Lung (tissue), 16 donors: ENCODE data around the gene PHF8. TPM values are rescaled to one million over a fixed set of nuclear protein-coding genes. Genes with fewer than 3 reads are reported as not detected.

ENCODE experiments used
- ATAC-seq: fragments of 200-7000 bp; cut with Tn5 transposase; one replicate; pipeline ENCODE4 v1.9.1; 2020; ENCODE audit warnings: moderate number of reproducible peaks; ENCODE audit not compliant: insufficient read depth, low FRiP score
- DNase-seq, 3 donors: peaks; one replicate each; pipeline ENCODE4 v3.0.0-alpha.2; 2013 to 2017
- H3K27ac ChIP-seq, 2 donors: one replicate each; pipeline ENCODE4 v1.5.1; 2013; ENCODE audit warnings: mild to moderate bottlenecking in 2 of 2, moderate library complexity in 2 of 2, control low read depth in 1 of 2, inconsistent platforms in 1 of 2, low read depth in 1 of 2, low read length in 1 of 2
- H3K27me3 ChIP-seq, 3 donors: one replicate each; pipeline ENCODE4 v1.5.1; 2013; ENCODE audit warnings: low read length in 2 of 3; ENCODE audit not compliant: control insufficient read depth in 3 of 3, insufficient read depth in 3 of 3
- H3K36me3 ChIP-seq, 4 donors: one replicate each; pipeline ENCODE4 v1.5.1; 2013; ENCODE audit warnings: low read length in 4 of 4, mild to moderate bottlenecking in 1 of 4, moderate library complexity in 1 of 4; ENCODE audit not compliant: control insufficient read depth in 4 of 4, insufficient read depth in 4 of 4
- H3K4me1 ChIP-seq, 5 donors: one replicate each; pipeline ENCODE4 v1.5.1; 2013; ENCODE audit warnings: low read length in 5 of 5, mild to moderate bottlenecking in 2 of 5, moderate library complexity in 1 of 5; ENCODE audit not compliant: control insufficient read depth in 5 of 5, insufficient read depth in 5 of 5
- H3K4me3 ChIP-seq: one replicate; pipeline ENCODE4 v1.5.1; 2013; ENCODE audit warnings: mild to moderate bottlenecking, control low read depth, moderate library complexity
- H3K9ac ChIP-seq, 2 donors: one replicate each; pipeline ENCODE4 v1.5.1; 2013; ENCODE audit warnings: low read length in 2 of 2, control low read depth in 1 of 2; ENCODE audit not compliant: insufficient read depth in 1 of 2
- H3K9me3 ChIP-seq, 4 donors: one replicate each; pipeline ENCODE4 v1.5.1; 2013; ENCODE audit warnings: low read length in 3 of 4, mild to moderate bottlenecking in 1 of 4, moderate library complexity in 1 of 4; ENCODE audit not compliant: control insufficient read depth in 4 of 4, insufficient read depth in 3 of 4
- CTCF ChIP-seq: IDR thresholded peaks from 2 replicates; pipeline ENCODE4 v1.5.1; 2012; ENCODE audit warnings: mild to moderate bottlenecking; ENCODE audit errors: control extremely low read depth, extremely low read depth
- WGBS, 2 donors: extraction: QIAGEN DNeasy Blood & Tissue Kit; methylation state at CpG; one replicate each; pipeline ENCODE4 v1.1.7; 2013; 5-methylcytosine and 5-hydroxymethylcytosine counted together
- long read RNA-seq, 5 donors: transcript quantifications; one replicate each; lab custom pipeline, GENCODE V29; 2026
- polyA plus RNA-seq, 2 donors: library from polyadenylated mRNA; stranded (reverse); fragments of 200-250 nt; gene quantifications; one replicate each; pipeline ENCODE4 v1.2.1, GENCODE V29; 2013
- total RNA-seq, 2 donors: library from RNA; depleted of rRNA in 1 of 2; stranded (reverse); fragments of >200 nt in 1 of 2; gene quantifications; one replicate each; pipeline ENCODE4 v1.2.1, GENCODE V29; 2014 to 2021
- donor health status: control.
- donor health status: control.
- donor health status: Bipolar disorder and iron deficiency.
- donor health status: healthy.
- donor health status: DM: yes; HTN: yes; CAD: no.

Gene PHF8
- total RNA-seq, result 10 to 100 TPM; 27.6 to 37.5 TPM
- 10 to 100 TPM in 1 of 2 donors, 1 to 10 TPM in 1; 7.2 to 11.3 TPM for polyA plus RNA-seq
- long read RNA-seq, donor 1, full-length matches to known transcripts, result 1 of 1 reads
- long read RNA-seq, donor 1, partial matches to known transcripts, result 0 of 1 reads
- long read RNA-seq, donor 1, other reads (novel, unspliced or antisense), result 0 of 1 reads
- long read RNA-seq, donor 2, result 0 reads
- long read RNA-seq, donor 3, result 0 reads
- long read RNA-seq, donor 4, result 0 reads
- long read RNA-seq, donor 5, partial matches to known transcripts, result 0 of 1 reads
- long read RNA-seq, donor 5, other reads (novel, unspliced or antisense), result 0 of 1 reads

DNA sequence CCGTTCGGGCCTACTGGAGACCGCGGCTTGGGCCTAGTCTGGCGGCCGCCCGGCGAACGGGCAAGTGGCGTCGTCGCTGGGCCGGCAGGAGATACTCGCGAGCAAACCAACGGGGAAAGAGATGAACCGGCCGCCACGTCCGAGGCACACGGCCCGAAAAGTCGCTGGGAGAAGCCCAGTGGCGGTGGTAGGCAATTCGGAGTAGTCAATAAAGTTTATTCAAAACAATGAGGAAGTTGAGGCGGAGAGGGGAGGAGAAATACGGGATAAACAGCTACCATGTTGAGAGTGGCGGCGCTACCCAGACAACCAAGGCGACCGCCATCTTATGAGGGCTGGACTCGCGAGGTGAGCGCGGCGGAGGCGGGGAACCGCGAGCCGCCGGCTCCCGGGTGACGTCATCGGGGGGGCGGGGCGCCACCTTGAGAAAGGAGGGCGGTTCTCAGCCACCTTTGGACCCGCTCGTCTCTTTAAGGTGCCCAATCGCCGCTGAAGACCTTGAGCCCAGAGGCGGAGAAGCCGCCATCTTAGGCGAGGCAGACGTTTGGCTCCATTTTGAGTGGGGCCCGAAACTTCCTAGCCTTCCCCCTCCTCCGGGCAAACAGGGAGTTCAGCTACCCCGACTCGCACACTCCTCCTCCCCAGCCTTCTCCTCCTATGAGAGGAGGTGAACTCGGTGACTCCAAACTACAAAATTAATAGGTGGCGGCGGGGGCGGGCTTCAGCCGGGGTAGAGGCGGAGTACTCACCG is at the start of gene PHF8:
Gene PHF8, minus strand, starts transcription at position 348 of the 751 bp plus-strand sequence. CDS start 1,745 bp downstream, outside the sequence.
- ATAC-seq, result peak; percentile 92

GRCh38 chrX:54093571-54093970 is 49.3 kb upstream of the PHF8 start:
- no peak overlapping the region for H3K27ac ChIP-seq
- no peak overlapping the region for H3K4me3 ChIP-seq
- no peaks in the 10 kb centered on the region for H3K9me3 ChIP-seq
- ATAC-seq (no peak), DNase-seq (no peak)
- no peak overlapping the region for H3K9ac ChIP-seq
- H3K4me1 ChIP-seq, result no peaks in the 10 kb centered on the region
- H3K27me3 ChIP-seq, result no peaks in the 10 kb centered on the region
- H3K36me3 ChIP-seq, result peaks cover 0 to 3% (median 0%) of the 10 kb centered on the region in 4 donors
- WGBS, 2 donors, result 73 to 94% methylated on average over 2 of the region's 2 CpGs
- TF ChIP-seq CTCF, result no peak

More for the DNA sequence above, at the start of gene PHF8:
- DNase-seq, result peak; percentile 95 to 97 (median 96)
- Histone ChIP-seq H3K4me1 (peaks cover 0 to 6% (median 0%) of the 10 kb centered on the region in 5 donors), H3K9me3 (peaks cover 0 to 8% (median 0%) of the 10 kb centered on the region in 4 donors), H3K27me3 (no peaks in the 10 kb centered on the region), H3K27ac (peak within 1 kb of the TSS; percentile 97 to 98), H3K9ac (peak within 1 kb of the TSS; percentile 60 to 69), H3K36me3 (peaks cover 0 to 6% (median under 1%) of the 10 kb centered on the region in 4 donors), H3K4me3 (peak within 1 kb of the TSS; percentile 60)
- TF ChIP-seq CTCF, result no peak
- WGBS, 2 donors, result 1 to 34% methylated on average over 36 to 66 of the region's 66 CpGs

DNA sequence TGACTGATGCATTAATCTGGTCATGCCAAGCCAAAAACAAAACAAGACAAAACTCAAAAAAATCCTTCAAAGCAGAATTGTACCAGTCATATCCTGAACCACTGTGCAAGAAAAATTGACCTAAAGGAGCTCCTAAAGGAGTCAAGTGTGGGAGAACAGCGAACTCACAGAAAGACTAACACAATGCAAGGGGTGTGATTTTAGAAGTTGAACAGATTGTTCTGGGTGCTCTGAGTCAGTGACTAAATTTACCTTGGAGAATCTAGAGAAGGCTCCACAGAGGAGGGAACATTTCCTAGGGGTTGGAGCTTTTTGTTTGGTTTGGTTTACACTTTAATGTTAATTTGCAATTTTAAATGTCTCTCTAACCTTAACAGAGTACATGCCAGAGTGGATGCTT is 48.9 kb upstream of the PHF8 start:
- no peak for TF ChIP-seq CTCF
- no peaks in the 10 kb centered on the region for H3K9me3 ChIP-seq
- H3K9ac ChIP-seq, result no peak overlapping the region
- peaks cover 0 to 3% (median 0%) of the 10 kb centered on the region in 4 donors for H3K36me3 ChIP-seq
- no peak overlapping the region for H3K27ac ChIP-seq
- WGBS, 2 donors, result 59 to 83% methylated on average over 1 of the region's 1 CpG
- no peak overlapping the region for H3K4me3 ChIP-seq
- ATAC-seq (no peak), DNase-seq (no peak)
- H3K27me3 ChIP-seq, result no peaks in the 10 kb centered on the region
- H3K4me1 ChIP-seq, result no peaks in the 10 kb centered on the region
